WERI-Rb-1 (cell line): ENCODE data around the gene KIAA1328.

ENCODE experiments used
- DNase-seq: peaks from one replicate; pipeline ENCODE4 v3.0.0-alpha.2; 2020
- H3K27ac ChIP-seq: fragments of 250-450 bp; sonication (Bioruptor Pico); 2 replicates; pipeline ENCODE4 v1.5.1; 2020; ENCODE audit warnings: mild to moderate bottlenecking, moderate library complexity
- H3K27me3 ChIP-seq: fragments of 250-450 bp; sonication (Bioruptor Pico); 2 replicates; pipeline ENCODE4 v1.5.1; 2021; ENCODE audit warnings: mild to moderate bottlenecking, low read depth, moderate library complexity; ENCODE audit not compliant: insufficient read depth, severe bottlenecking
- H3K36me3 ChIP-seq: fragments of 250-450 bp; sonication (Bioruptor Pico); 2 replicates; pipeline ENCODE4 v1.5.1; 2020; ENCODE audit warnings: mild to moderate bottlenecking, moderate library complexity
- H3K4me3 ChIP-seq: 2 replicates; pipeline ENCODE4 v1.5.1; 2011; ENCODE audit warnings: low read depth, mild to moderate bottlenecking, control low read depth, low read length
- H3K9me3 ChIP-seq: fragments of 250-450 bp; sonication (Bioruptor Pico); 2 replicates; pipeline ENCODE4 v1.5.1; 2021; ENCODE audit warnings: mild to moderate bottlenecking, moderate library complexity; ENCODE audit not compliant: severe bottlenecking
- CTCF ChIP-seq: IDR thresholded peaks from 2 replicates; pipeline ENCODE4 v1.5.1; 2011; ENCODE audit warnings: low read depth, mild to moderate bottlenecking, control low read depth, inconsistent platforms, low read length

The KIAA1328 gene

DNA sequence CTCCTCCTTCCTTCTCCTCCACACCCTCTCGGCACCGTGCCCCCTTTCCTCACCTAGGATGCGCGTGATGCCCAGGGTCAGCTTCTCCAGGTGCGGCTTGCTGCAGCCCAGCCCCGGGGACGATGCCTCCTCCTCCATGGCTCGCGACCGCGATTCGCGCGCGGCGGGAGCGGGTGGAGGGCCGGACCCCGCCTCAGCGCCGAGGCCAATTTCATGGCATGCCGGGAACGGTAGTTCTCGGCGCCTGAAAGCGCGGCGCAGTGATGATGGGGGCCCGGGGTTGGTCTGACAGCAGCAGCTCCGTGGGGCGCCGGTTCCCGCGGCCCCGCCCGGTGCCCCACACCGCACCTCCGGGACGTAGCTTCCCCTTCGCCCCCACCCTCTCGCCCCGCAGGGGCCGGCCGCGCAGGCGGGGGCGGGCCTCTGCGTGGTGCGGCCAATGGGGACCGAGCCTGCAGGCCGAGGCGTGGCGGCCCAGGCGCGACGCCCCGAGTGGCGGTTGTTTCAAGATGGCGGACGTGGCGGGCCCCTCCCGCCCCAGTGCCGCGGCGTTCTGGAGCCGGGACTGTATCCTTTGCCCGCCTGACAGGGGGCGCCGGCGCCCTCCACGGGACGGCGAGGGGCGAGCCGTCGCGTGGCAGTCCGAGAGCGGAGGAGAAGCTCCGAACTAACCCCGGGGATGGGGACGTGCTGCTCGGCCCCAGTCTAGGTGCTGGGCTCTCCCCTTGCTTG, at the start of gene KIAA1328, which contains the start of gene TPGS2:
TSS of gene KIAA1328 (plus strand) at position 498 of the 732 bp plus-strand sequence. CDS start at position 510, 12 bp downstream.
TSS of gene TPGS2 (minus strand) at position 373 of the 732 bp plus-strand sequence. CDS start at position 138, 235 bp downstream.
- H3K27ac ChIP-seq = peak within 1 kb of the TSS; percentile 69
- H3K27me3 ChIP-seq = no peaks in the 10 kb centered on the region
- peak; percentile 55; the same call in 1 of the 2 replicates for TF ChIP-seq CTCF
- DNase-seq = peak; percentile 87
- H3K9me3 ChIP-seq = no peaks in the 10 kb centered on the region
- peak within 1 kb of the TSS; percentile 89 for H3K4me3 ChIP-seq
- peaks cover 9% of the 10 kb centered on the region; the same call in 1 of the 2 replicates for H3K36me3 ChIP-seq

DNA sequence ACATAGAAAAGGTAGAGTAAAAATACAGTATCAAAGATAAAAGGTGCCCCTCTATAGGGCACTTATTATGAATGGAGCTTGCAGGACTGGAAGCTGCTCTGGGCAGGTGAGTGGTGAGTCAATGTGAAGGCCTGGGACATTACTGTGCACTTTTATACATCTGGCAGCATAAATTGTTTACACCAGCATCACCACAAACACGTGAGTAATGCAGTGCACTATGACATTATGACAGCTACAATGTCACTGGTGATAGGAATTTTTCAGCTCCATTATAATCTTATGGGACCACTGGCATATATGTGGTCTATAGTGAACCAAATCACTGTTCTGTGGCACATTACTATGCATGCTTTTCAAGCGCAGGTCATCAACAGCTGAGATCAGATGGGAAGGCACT, 48.2 kb upstream of the KIAA1328 start:
- DNase-seq = no peak
- Histone ChIP-seq H3K27me3 (no peaks in the 10 kb centered on the region), H3K4me3 (no peak overlapping the region), H3K9me3 (no peaks in the 10 kb centered on the region), H3K36me3 (peaks cover 5% of the 10 kb centered on the region; the same call in 1 of the 2 replicates), H3K27ac (no peak overlapping the region)
- TF ChIP-seq CTCF = no peak

DNA sequence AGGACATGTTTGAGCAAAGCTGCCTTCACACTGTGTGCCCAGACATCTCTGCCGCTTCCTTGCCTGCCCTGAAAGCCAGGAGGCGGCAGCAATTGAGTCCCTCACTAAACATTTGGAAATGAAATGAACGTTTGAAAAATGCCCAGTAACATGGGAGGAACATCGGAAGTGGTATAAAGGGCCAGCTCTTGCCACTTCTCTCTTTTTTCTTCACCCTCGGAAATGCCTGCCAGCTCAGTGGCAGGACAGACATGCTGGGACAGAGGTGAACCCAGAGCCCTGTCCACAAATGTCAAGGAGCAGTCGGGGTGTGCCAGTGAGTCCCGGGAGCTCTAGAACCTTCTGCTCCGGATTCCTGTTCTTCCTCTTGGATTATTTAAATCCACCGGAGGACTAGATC, 46.2 kb upstream of the KIAA1328 start:
- no peak overlapping the region for H3K4me3 ChIP-seq
- no peak for TF ChIP-seq CTCF
- no peak for DNase-seq
- peaks cover 5% of the 10 kb centered on the region; the same call in 1 of the 2 replicates for H3K36me3 ChIP-seq
- no peak overlapping the region for H3K27ac ChIP-seq
- no peaks in the 10 kb centered on the region for H3K27me3 ChIP-seq
- H3K9me3 ChIP-seq = no peaks in the 10 kb centered on the region

DNA sequence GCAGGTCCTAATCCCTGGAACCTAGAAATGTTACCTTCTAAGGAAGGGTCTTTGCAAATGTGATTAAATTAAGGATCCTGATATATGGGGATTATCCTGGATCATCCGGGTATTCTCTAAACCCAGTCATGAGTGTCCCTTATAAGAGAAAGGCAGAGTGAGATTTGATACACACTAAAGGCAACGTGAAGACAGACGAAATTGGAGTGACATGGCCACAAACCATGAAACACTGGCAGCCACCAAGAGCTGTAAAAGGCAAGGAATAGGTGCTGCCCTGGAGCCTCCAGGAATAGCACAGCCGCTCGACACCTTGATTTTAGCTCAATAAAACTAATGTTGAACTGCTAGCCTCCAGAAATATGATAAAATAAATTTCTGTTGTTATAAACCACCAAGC, 45.1 kb upstream of the KIAA1328 start:
- DNase-seq = no peak
- peaks cover 5% of the 10 kb centered on the region; the same call in 1 of the 2 replicates for H3K36me3 ChIP-seq

DNA sequence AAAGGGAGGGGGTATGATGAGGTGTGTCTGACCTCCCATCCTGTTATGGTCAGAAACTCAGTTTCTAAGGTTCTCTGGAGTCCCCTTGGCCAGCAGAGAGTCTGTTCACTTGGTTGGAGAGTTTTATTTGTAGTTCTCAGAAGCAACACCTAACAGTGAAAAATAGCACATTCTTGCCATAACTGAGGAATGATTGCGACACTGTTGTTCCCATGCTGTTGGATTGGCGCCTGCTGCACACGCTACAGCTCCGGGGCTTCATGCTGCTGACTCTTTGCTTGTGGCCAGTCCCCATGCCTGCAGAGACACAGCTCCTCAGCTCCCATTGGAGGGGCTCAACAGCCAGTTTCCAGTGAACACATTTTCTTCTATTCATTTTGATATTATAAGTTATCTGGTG, 42.2 kb upstream of the KIAA1328 start:
- H3K4me3 ChIP-seq = no peak overlapping the region
- no peaks in the 10 kb centered on the region for H3K27me3 ChIP-seq
- no peak overlapping the region for H3K27ac ChIP-seq
- peaks cover 7% of the 10 kb centered on the region; the same call in 1 of the 2 replicates for H3K36me3 ChIP-seq
- no peak for DNase-seq
- no peak for TF ChIP-seq CTCF
- H3K9me3 ChIP-seq = no peaks in the 10 kb centered on the region

More for the DNA sequence above, 45.1 kb upstream of the KIAA1328 start:
- no peaks in the 10 kb centered on the region for H3K27me3 ChIP-seq
- no peak for TF ChIP-seq CTCF
- H3K4me3 ChIP-seq = no peak overlapping the region
- no peak overlapping the region for H3K27ac ChIP-seq
- H3K9me3 ChIP-seq = no peaks in the 10 kb centered on the region
